Measurements from ENCODE around the gene HYAL1.

DNA sequence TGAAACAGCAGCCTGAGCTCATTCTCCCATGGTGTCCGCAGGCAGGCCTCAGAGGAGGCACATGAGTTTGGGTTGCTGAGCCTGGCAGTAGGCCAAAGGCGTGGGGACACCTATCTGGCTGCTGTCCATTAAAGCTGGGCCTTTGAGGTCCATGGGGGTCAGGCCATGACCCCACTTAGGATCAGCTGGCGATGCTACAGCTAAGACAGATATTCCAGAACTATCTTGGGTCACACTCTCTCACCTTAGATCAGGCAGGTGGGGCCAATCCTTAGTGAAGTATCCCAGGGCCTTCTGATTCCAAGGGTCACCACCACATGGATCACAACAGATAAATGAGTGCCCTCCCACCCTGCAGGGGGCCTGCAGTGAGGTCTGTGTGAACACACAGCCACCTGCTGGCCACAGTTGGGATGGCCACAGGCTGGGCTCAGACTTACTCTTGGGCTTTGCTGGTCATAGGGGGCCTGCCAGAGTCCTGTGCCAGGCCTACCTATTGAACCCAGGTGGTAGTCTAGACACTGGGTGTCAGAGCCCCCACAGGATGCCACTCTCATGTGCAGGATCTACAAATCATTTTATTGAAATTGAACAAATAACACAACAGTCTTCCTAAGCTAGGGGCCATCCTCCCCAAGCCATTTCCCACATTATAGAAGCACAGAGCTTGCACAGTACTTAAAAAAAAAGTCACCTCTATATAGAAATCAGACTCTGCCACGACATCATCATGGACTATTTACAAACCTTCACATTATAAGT, 21.2 kb upstream of the HYAL1 start:
- TF ChIP-seq GLI4 (tag by site-specific recombination; IDR thresholded peaks at IDR 0.05) (no peak), MZF1 (tag by site-specific recombination; IDR thresholded peaks at IDR 0.05; ENCODE audit: borderline replicate concordance) (no peak), ZNF311 (tag by site-specific recombination; IDR thresholded peaks at IDR 0.05; ENCODE audit: borderline replicate concordance) (no peak), KLF8 (tag by site-specific recombination; IDR thresholded peaks at IDR 0.05) (no peak), ZNF114 (tag by site-specific recombination; IDR thresholded peaks at IDR 0.05) (no peak)
- TF ChIP-seq, protein P1, sequence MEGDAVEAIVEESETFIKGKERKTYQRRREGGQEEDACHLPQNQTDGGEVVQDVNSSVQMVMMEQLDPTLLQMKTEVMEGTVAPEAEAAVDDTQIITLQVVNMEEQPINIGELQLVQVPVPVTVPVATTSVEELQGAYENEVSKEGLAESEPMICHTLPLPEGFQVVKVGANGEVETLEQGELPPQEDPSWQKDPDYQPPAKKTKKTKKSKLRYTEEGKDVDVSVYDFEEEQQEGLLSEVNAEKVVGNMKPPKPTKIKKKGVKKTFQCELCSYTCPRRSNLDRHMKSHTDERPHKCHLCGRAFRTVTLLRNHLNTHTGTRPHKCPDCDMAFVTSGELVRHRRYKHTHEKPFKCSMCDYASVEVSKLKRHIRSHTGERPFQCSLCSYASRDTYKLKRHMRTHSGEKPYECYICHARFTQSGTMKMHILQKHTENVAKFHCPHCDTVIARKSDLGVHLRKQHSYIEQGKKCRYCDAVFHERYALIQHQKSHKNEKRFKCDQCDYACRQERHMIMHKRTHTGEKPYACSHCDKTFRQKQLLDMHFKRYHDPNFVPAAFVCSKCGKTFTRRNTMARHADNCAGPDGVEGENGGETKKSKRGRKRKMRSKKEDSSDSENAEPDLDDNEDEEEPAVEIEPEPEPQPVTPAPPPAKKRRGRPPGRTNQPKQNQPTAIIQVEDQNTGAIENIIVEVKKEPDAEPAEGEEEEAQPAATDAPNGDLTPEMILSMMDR (tag by site-specific recombination; IDR thresholded peaks at IDR 0.05), result peak; percentile 74
